ENCODE measurements around the gene CSF1R.

CSF1R gene

GRCh38 chr5:150022681-150023080 lies 63.7 kb downstream of the CSF1R start:
- DNase-seq, result no peak

- DNase-seq, result no peak
Observed at GRCh38 chr5:150022158-150022531, 64.2 kb downstream of the CSF1R start.

- DNase-seq, result no peak
Observed at GRCh38 chr5:150021491-150022157, 64.7 kb downstream of the CSF1R start.

- no peak for DNase-seq
Observed at GRCh38 chr5:150020249-150020648, 66.1 kb downstream of the CSF1R start.

- no peak for DNase-seq
Observed at GRCh38 chr5:150017226-150018005, 68.9 kb downstream of the CSF1R start.

- no peak for DNase-seq
Observed at GRCh38 chr5:150016537-150016936, 69.8 kb downstream of the CSF1R start.

GRCh38 chr5:150015415-150015814 lies 70.9 kb downstream of the CSF1R start:
- no peak for DNase-seq

GRCh38 chr5:150014456-150014855 lies 71.9 kb downstream of the CSF1R start:
- DNase-seq, result no peak

- no peak for DNase-seq
Observed at GRCh38 chr5:150013931-150014330, 72.4 kb downstream of the CSF1R start.

GRCh38 chr5:150009671-150010387 lies 76.5 kb downstream of the CSF1R start:
- no peak for DNase-seq

- no peak for DNase-seq
Observed at GRCh38 chr5:150007050-150007449, 79.3 kb downstream of the CSF1R start.

GRCh38 chr5:150006318-150006717 lies 80.0 kb downstream of the CSF1R start:
- DNase-seq, result no peak
